A549 (cell line): Measurements from ENCODE around the gene MBNL2. TPM values are rescaled to one million over a fixed set of nuclear protein-coding genes. Genes with fewer than 3 reads are reported as not detected.

ENCODE experiments used
- ATAC-seq, 2 experiments: fragments of 200-7000 bp in 1 of 2; fragments of >200 bp in 1 of 2; cut with Nextera tagmentation in 1 of 2; cut with Tn5 transposase in 1 of 2; 3 replicates each; pipeline versions ENCODE4 v1.8.0 to v1.9.1; 2018 to 2020; ENCODE audit warnings: mild to moderate bottlenecking in 1 of 2, moderate library complexity in 1 of 2
- CTCF ChIA-PET: fragments of 300-600 bp; sonication (Branson Sonifier 250); formaldehyde crosslinking; extraction: SDS; loops from one replicate; lab custom pipeline; 2021; ENCODE audit warnings: antibody characterized with exemption, inconsistent platforms; lab: Yijun Ruan, JAX
- POLR2A ChIA-PET: fragments of 350-600 bp; formaldehyde crosslinking; extraction: SDS; loops from one replicate; lab custom pipeline; 2021; ENCODE audit warnings: antibody characterized with exemption, inconsistent platforms; lab: Yijun Ruan, JAX
- DNase-seq, 2 experiments: peaks; one replicate each; pipeline versions ENCODE4 v3.0.0 to v3.0.0-alpha.2; 2011 to 2016; ENCODE audit warnings: low read depth in 1 of 2, low spot score in 1 of 2
- FAIRE-seq: peaks from 2 replicates; lab custom pipeline; 2011; peaks lifted over from hg19 to GRCh38; lab: Jason Lieb, UNC
- H3K27ac ChIP-seq, 2 experiments: fragments of >200 bp; sonication (Bioruptor Twin); formaldehyde crosslinking; 3 replicates each; pipeline ENCODE4 v1.5.1; 2016 to 2017
- H3K4me1 ChIP-seq: fragments of >200 bp; sonication (Bioruptor Twin); formaldehyde crosslinking; 3 replicates; pipeline ENCODE4 v1.6.1; 2016
- H3K4me2 ChIP-seq: fragments of >200 bp; sonication (Bioruptor Twin); formaldehyde crosslinking; 3 replicates; pipeline ENCODE4 v1.6.1; 2016
- H3K4me3 ChIP-seq: fragments of >200 bp; sonication (Bioruptor Twin); formaldehyde crosslinking; 3 replicates; pipeline ENCODE4 v1.5.1; 2016
- H3K9me3 ChIP-seq: fragments of >200 bp; sonication (Bioruptor Twin); formaldehyde crosslinking; 3 replicates; pipeline ENCODE4 v1.6.1; 2016
- BHLHE40 ChIP-seq: IDR thresholded peaks from 2 replicates; pipeline ENCODE4 v1.6.1; 2012; ENCODE audit warnings: low read depth, low read length, inconsistent platforms
- CEBPB ChIP-seq, 2 experiments: fragments of >200 bp in 1 of 2; sonication (Bioruptor Twin) in 1 of 2; formaldehyde crosslinking in 1 of 2; IDR thresholded peaks; 2 replicates each; pipeline ENCODE4 v1.6.1; 2012 to 2016
- CHD2 ChIP-seq: fragments of 150-350 bp; IDR thresholded peaks from 2 replicates; pipeline ENCODE4 v1.6.1; 2014; ENCODE audit warnings: low read length; ENCODE audit not compliant: partially characterized antibody
- CHD4 ChIP-seq: fragments of 200-600 bp; sonication (generic); IDR thresholded peaks from 2 replicates; pipeline ENCODE4 v1.6.1; 2016; ENCODE audit warnings: antibody characterized with exemption, mild to moderate bottlenecking, borderline replicate concordance
- EHF ChIP-seq: fragments of 250-450 bp; sonication (Bioruptor Pico); IDR thresholded peaks from 2 replicates; pipeline ENCODE4 v1.5.0; 2020; ENCODE audit warnings: mild to moderate bottlenecking
- EP300 ChIP-seq, 2 experiments: fragments of >200 bp; sonication (Bioruptor Twin); formaldehyde crosslinking; IDR thresholded peaks; 2 replicates in 1 of 2; 3 replicates in 1 of 2; pipeline ENCODE4 v1.6.1; 2016 to 2017
- ESRRA ChIP-seq: fragments of 150-350 bp; IDR thresholded peaks from 2 replicates; pipeline ENCODE4 v1.6.1; 2014; ENCODE audit warnings: mild to moderate bottlenecking, low read length, borderline replicate concordance
- FOSL2 ChIP-seq, 2 experiments: fragments of 450-650 bp in 1 of 2; fragments of >200 bp in 1 of 2; sonication (Bioruptor Twin) in 1 of 2; formaldehyde crosslinking; IDR thresholded peaks; 2 replicates each; pipeline versions ENCODE4 v1.5.0 to v1.6.1; 2016 to 2020; ENCODE audit warnings: mild to moderate bottlenecking in 1 of 2, moderate library complexity in 1 of 2
- FOXS1 ChIP-seq: fragments of 250-450 bp; sonication (Bioruptor Pico); IDR thresholded peaks from 2 replicates; pipeline ENCODE4 v1.5.0; 2020; ENCODE audit warnings: mild to moderate bottlenecking, moderate library complexity
- GATA3 ChIP-seq: IDR thresholded peaks from 2 replicates; pipeline ENCODE4 v1.6.1; 2012; ENCODE audit warnings: borderline replicate concordance
- HES2 ChIP-seq: fragments of >200 bp; sonication (Bioruptor Twin); formaldehyde crosslinking; IDR thresholded peaks from 2 replicates; pipeline ENCODE4 v1.6.1; 2016
- HEYL ChIP-seq: fragments of 250-450 bp; sonication (Bioruptor Pico); IDR thresholded peaks from 2 replicates; pipeline ENCODE4 v1.8.0; 2021; ENCODE audit warnings: mild to moderate bottlenecking, moderate library complexity
- HMGXB4 ChIP-seq: fragments of 250-450 bp; sonication (Bioruptor Pico); IDR thresholded peaks from 2 replicates; pipeline ENCODE4 v1.5.0; 2021; ENCODE audit warnings: mild to moderate bottlenecking, moderate library complexity, borderline replicate concordance
- KDM1A ChIP-seq: fragments of 200-600 bp; sonication (generic); IDR thresholded peaks from 2 replicates; pipeline ENCODE4 v1.6.1; 2016; ENCODE audit warnings: low read depth, mild to moderate bottlenecking
- MAFK ChIP-seq: fragments of 450-650 bp; IDR thresholded peaks from 2 replicates; pipeline ENCODE4 v1.6.1; 2014; ENCODE audit not compliant: partially characterized antibody
- MAX ChIP-seq: IDR thresholded peaks from 2 replicates; pipeline ENCODE4 v1.6.1; 2012
- MAZ ChIP-seq: fragments of 150-350 bp; IDR thresholded peaks from 2 replicates; pipeline ENCODE4 v1.6.1; 2014; ENCODE audit warnings: antibody characterized with exemption, low read depth, low read length, borderline replicate concordance
- MYC ChIP-seq: IDR thresholded peaks from 2 replicates; pipeline ENCODE4 v1.6.1; 2012; ENCODE audit warnings: mild to moderate bottlenecking, inconsistent platforms, low read length, improper control_type of control experiment, borderline replicate concordance
- NFE2L2 ChIP-seq: fragments of 150-350 bp; conservative IDR thresholded peaks from 2 replicates; pipeline ENCODE4 v1.6.1; 2014; ENCODE audit warnings: low read length
- NR3C1 ChIP-seq: fragments of >200 bp; sonication (Bioruptor Twin); formaldehyde crosslinking; IDR thresholded peaks from 3 replicates; pipeline ENCODE4 v1.6.1; 2017
- RARB ChIP-seq: fragments of 250-450 bp; sonication (Bioruptor Pico); IDR thresholded peaks from 2 replicates; pipeline ENCODE4 v1.8.0; 2021; ENCODE audit warnings: mild to moderate bottlenecking, moderate library complexity
- RFX5 ChIP-seq: fragments of 450-650 bp; IDR thresholded peaks from 2 replicates; pipeline ENCODE4 v1.7.1; 2014; ENCODE audit warnings: antibody characterized with exemption, mild to moderate bottlenecking, moderate library complexity
- SMC3 ChIP-seq: fragments of >200 bp; sonication (Bioruptor Twin); formaldehyde crosslinking; IDR thresholded peaks from 3 replicates; pipeline ENCODE4 v1.6.1; 2018; ENCODE audit warnings: inconsistent platforms
- SREBF2 ChIP-seq: fragments of 450-650 bp; IDR thresholded peaks from 2 replicates; pipeline ENCODE4 v1.6.1; 2014; ENCODE audit warnings: mild to moderate bottlenecking, moderate library complexity
- WGBS: methylation state at CpG from one replicate; pipeline ENCODE4 v1.1.6; 2017; ENCODE audit errors: missing lambda C conversion rate; 5-methylcytosine and 5-hydroxymethylcytosine counted together
- polyA plus RNA-seq, 4 experiments: library from polyadenylated mRNA; depleted of rRNA in 3 of 4; stranded (reverse); fragments of >200 nt; fragmentation: RNase III in 1 of 4; extraction: RNeasy Plus Mini Kit Qiagen cat#74134 plus additional on column Dnase treatment in 1 of 4; gene quantifications; 2 replicates in 3 of 4; 3 replicates in 1 of 4; pipeline ENCODE4 v1.2.3, GENCODE V29; 2011 to 2017
- TF ChIP-seq, protein P1 (sequence below): fragments of 250-450 bp; sonication (Bioruptor Pico); IDR thresholded peaks from 2 replicates; pipeline ENCODE4 v1.5.0; 2020; ENCODE audit warnings: low read depth, mild to moderate bottlenecking, moderate library complexity
- TF ChIP-seq, protein P2 (sequence below): fragments of 200-600 bp; sonication (generic); IDR thresholded peaks from 2 replicates; pipeline ENCODE4 v1.6.1; 2016; ENCODE audit warnings: antibody characterized with exemption, mild to moderate bottlenecking, moderate library complexity
- TF ChIP-seq, protein P3 (sequence below): fragments of 450-650 bp; IDR thresholded peaks from 2 replicates; pipeline ENCODE4 v1.6.1; 2014; ENCODE audit warnings: antibody characterized with exemption
- TF ChIP-seq, protein P4 (sequence below): fragments of >200 bp; sonication (Bioruptor Twin); formaldehyde crosslinking; IDR thresholded peaks from 3 replicates; pipeline ENCODE4 v1.5.1; 2016

MBNL2 gene
- polyA plus RNA-seq, 2 of the 4 experiments (the other 2 are of a cell fraction) = 18.7 to 20.6 TPM

GRCh38 chr13:97317933-97318332 lies 95.8 kb downstream of the MBNL2 start:
- Histone ChIP-seq H3K9me3 (no peaks in the 10 kb centered on the region), H3K4me3 (no peak overlapping the region), H3K4me1 (peaks cover 18% of the 10 kb centered on the region), H3K4me2 (no peak overlapping the region), H3K27ac (0 out of 6 replicates have a peak overlapping the region, but pooled peaks of 1 of the 2 experiments have one; percentile 10)
- WGBS = 52% methylated on average over 1 of the region's 1 CpG
- CTCF ChIA-PET = no interaction called here
- POLR2A ChIA-PET = no interaction called here
- no peak for FAIRE-seq
- DNase-seq = no peak
- ATAC-seq = no peak
- TF ChIP-seq FOSL2 (IDR thresholded peaks at IDR 0.05) (no peak), FOSL2 (CRISPR knock-in tag; IDR thresholded peaks at IDR 0.05) (no peak), EHF (CRISPR knock-in tag) (no peak), EP300 (IDR thresholded peaks at IDR 0.05) (no peak), CEBPB (IDR thresholded peaks at IDR 0.05) (no peak), MAFK (no peak), NFE2L2 (no peak), NR3C1 (no peak), HEYL (no peak), FOXS1 (CRISPR knock-in tag) (no peak), HMGXB4 (CRISPR knock-in tag) (no peak), MYC (no peak), BHLHE40 (no peak), SREBF2 (no peak)
- TF ChIP-seq, protein P1, sequence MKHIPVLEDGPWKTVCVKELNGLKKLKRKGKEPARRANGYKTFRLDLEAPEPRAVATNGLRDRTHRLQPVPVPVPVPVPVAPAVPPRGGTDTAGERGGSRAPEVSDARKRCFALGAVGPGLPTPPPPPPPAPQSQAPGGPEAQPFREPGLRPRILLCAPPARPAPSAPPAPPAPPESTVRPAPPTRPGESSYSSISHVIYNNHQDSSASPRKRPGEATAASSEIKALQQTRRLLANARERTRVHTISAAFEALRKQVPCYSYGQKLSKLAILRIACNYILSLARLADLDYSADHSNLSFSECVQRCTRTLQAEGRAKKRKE = no peak
- TF ChIP-seq, protein P2, sequence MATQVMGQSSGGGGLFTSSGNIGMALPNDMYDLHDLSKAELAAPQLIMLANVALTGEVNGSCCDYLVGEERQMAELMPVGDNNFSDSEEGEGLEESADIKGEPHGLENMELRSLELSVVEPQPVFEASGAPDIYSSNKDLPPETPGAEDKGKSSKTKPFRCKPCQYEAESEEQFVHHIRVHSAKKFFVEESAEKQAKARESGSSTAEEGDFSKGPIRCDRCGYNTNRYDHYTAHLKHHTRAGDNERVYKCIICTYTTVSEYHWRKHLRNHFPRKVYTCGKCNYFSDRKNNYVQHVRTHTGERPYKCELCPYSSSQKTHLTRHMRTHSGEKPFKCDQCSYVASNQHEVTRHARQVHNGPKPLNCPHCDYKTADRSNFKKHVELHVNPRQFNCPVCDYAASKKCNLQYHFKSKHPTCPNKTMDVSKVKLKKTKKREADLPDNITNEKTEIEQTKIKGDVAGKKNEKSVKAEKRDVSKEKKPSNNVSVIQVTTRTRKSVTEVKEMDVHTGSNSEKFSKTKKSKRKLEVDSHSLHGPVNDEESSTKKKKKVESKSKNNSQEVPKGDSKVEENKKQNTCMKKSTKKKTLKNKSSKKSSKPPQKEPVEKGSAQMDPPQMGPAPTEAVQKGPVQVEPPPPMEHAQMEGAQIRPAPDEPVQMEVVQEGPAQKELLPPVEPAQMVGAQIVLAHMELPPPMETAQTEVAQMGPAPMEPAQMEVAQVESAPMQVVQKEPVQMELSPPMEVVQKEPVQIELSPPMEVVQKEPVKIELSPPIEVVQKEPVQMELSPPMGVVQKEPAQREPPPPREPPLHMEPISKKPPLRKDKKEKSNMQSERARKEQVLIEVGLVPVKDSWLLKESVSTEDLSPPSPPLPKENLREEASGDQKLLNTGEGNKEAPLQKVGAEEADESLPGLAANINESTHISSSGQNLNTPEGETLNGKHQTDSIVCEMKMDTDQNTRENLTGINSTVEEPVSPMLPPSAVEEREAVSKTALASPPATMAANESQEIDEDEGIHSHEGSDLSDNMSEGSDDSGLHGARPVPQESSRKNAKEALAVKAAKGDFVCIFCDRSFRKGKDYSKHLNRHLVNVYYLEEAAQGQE = no peak

GRCh38 chr13:97318532-97318931 lies 96.4 kb downstream of the MBNL2 start:
- DNase-seq (no peak), ATAC-seq (peak in 1 of 2 experiments; percentile 32; a peak in 3 of 6 replicates), FAIRE-seq (no peak)
- Histone ChIP-seq H3K27ac (peak overlapping the region in 1 of 2 experiments; percentile 67; a peak in 2 of 6 replicates), H3K4me3 (no peak overlapping the region), H3K9me3 (no peaks in the 10 kb centered on the region), H3K4me2 (peak overlapping the region; percentile 7; the same call in 1 of the 3 replicates), H3K4me1 (peaks cover 21% of the 10 kb centered on the region)
- whole genome bisulfite sequencing = 75% methylated on average over 2 of the region's 2 CpGs
- POLR2A ChIA-PET = interaction anchor here (0.9 kb wide), 1 partner anchor 10 kb away, joined by 3 read pairs; no protein-coding TSS in a partner anchor
- CTCF ChIA-PET = no interaction called here
- TF ChIP-seq, protein P3, sequence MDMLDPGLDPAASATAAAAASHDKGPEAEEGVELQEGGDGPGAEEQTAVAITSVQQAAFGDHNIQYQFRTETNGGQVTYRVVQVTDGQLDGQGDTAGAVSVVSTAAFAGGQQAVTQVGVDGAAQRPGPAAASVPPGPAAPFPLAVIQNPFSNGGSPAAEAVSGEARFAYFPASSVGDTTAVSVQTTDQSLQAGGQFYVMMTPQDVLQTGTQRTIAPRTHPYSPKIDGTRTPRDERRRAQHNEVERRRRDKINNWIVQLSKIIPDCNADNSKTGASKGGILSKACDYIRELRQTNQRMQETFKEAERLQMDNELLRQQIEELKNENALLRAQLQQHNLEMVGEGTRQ = no peak
- TF ChIP-seq RFX5 (no peak), NR3C1 (no peak), CHD4 (no peak), MAZ (no peak), SMC3 (no peak), HES2 (no peak), ESRRA (no peak), CHD2 (no peak), MAX (no peak), KDM1A (no peak), RARB (CRISPR knock-in tag) (no peak), GATA3 (no peak)
- TF ChIP-seq, protein P4, sequence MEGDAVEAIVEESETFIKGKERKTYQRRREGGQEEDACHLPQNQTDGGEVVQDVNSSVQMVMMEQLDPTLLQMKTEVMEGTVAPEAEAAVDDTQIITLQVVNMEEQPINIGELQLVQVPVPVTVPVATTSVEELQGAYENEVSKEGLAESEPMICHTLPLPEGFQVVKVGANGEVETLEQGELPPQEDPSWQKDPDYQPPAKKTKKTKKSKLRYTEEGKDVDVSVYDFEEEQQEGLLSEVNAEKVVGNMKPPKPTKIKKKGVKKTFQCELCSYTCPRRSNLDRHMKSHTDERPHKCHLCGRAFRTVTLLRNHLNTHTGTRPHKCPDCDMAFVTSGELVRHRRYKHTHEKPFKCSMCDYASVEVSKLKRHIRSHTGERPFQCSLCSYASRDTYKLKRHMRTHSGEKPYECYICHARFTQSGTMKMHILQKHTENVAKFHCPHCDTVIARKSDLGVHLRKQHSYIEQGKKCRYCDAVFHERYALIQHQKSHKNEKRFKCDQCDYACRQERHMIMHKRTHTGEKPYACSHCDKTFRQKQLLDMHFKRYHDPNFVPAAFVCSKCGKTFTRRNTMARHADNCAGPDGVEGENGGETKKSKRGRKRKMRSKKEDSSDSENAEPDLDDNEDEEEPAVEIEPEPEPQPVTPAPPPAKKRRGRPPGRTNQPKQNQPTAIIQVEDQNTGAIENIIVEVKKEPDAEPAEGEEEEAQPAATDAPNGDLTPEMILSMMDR = no peak
- TF ChIP-seq, protein P1 = no peak
